Activated effector memory CD4-positive, alpha-beta T cell treated with Interleukin-2 at 50 U/mL for 16 hours (primary cell): ENCODE measurements around the gene MYO1D.
"Not testable (repeated sequence)": the region's sequence is repeated elsewhere in the genome, so short reads cannot be mapped to it uniquely, and the experiment has no call there.

Experiments used
- DNase-seq: peaks from one replicate; pipeline ENCODE4 v3.0.0-alpha.2; 2020

The MYO1D gene

GRCh38 chr17:32876417-32877163 lies at the start of gene MYO1D:
Gene MYO1D (minus strand): TSS chr17:32877124. CDS start chr17:32876872, 252 bp downstream.
- DNase-seq: peak; percentile 49

GRCh38 chr17:32926183-32926582 lies 49.3 kb upstream of the MYO1D start:
- no peak for DNase-seq

- not testable (repeated sequence) for DNase-seq
Measured at GRCh38 chr17:32923905-32924304, 47.0 kb upstream of the MYO1D start.

GRCh38 chr17:32921017-32921416 lies 44.1 kb upstream of the MYO1D start:
- DNase-seq: no peak

- no peak for DNase-seq
Measured at GRCh38 chr17:32920293-32920692, 43.4 kb upstream of the MYO1D start.

- not testable (repeated sequence) for DNase-seq
Measured at GRCh38 chr17:32919876-32920275, 43.0 kb upstream of the MYO1D start.

- no peak for DNase-seq
Measured at GRCh38 chr17:32917842-32918241, 40.9 kb upstream of the MYO1D start.

GRCh38 chr17:32917081-32917480 lies 40.2 kb upstream of the MYO1D start:
- no peak for DNase-seq

- DNase-seq: no peak
Measured at GRCh38 chr17:32916134-32916533, 39.2 kb upstream of the MYO1D start.

- no peak for DNase-seq
Measured at GRCh38 chr17:32915245-32915644, 38.3 kb upstream of the MYO1D start.

GRCh38 chr17:32914181-32914580 lies 37.3 kb upstream of the MYO1D start:
- no peak for DNase-seq

- DNase-seq: no peak
Measured at GRCh38 chr17:32913593-32913992, 36.7 kb upstream of the MYO1D start.

GRCh38 chr17:32912218-32912897 lies 35.4 kb upstream of the MYO1D start:
- no peak for DNase-seq

- DNase-seq: no peak
Measured at GRCh38 chr17:32910769-32911168, 33.8 kb upstream of the MYO1D start.

- DNase-seq: no peak
Measured at GRCh38 chr17:32909787-32910369, 33.0 kb upstream of the MYO1D start.

GRCh38 chr17:32907583-32907982 lies 30.7 kb upstream of the MYO1D start:
- no peak for DNase-seq

GRCh38 chr17:32904891-32905290 lies 28.0 kb upstream of the MYO1D start:
- DNase-seq: no peak

- no peak for DNase-seq
Measured at GRCh38 chr17:32903774-32904673, 27.1 kb upstream of the MYO1D start.

- DNase-seq: no peak
Measured at GRCh38 chr17:32901743-32902142, 24.8 kb upstream of the MYO1D start.

GRCh38 chr17:32899236-32900013 lies 22.5 kb upstream of the MYO1D start:
- no peak for DNase-seq

- DNase-seq: no peak
Measured at GRCh38 chr17:32896647-32897258, 19.8 kb upstream of the MYO1D start.

GRCh38 chr17:32894245-32894644 lies 17.3 kb upstream of the MYO1D start:
- no peak for DNase-seq
